Heart left ventricle (tissue), 13 donors: Measurements from ENCODE around the gene PTPRJ.

ENCODE experiments used
- CTCF ChIP-seq, 12 donors: fragments of 200-600 bp; sonication (generic) in 4 of 12; IDR thresholded peaks; one replicate each; pipeline versions ENCODE4 v1.5.0 to v1.8.0; 2018 to 2022; ENCODE audit warnings: antibody characterized with exemption in 12 of 12, mild to moderate bottlenecking in 5 of 12
- POLR2A ChIP-seq, 2 donors: fragments of 450-650 bp; IDR thresholded peaks; one replicate each; pipeline ENCODE4 v1.6.1; 2017; ENCODE audit warnings: antibody characterized with exemption in 2 of 2, mild to moderate bottlenecking in 2 of 2, moderate library complexity in 2 of 2
- donor health status: ischemic (EF 13 %, LVEDD 7.1; RV severe dilation, severe dysfunction).
- donor health status: DM: no; HTN: yes; CAD: no.
- donor health status: DM: no; HTN: no; CAD: no.
- donor health status: ischemic (EF 25% LVEDD 6.9; RV normal size, moderate dysfunction).
- donor health status: ischemic (EF 25% LVEDD 5.7; RV mildly dilated, moderate dysfunction).
- donor health status: ischemic (EF 35%, LVEDD 5.7; RV mildly dilated, moderate dysfunction).
- donor health status: nonischemic (EF 11% LVEDD 7.7; RV severe dilation, severe dysfunction).
- donor health status: DM: yes; HTN: yes; CAD: no.
- donor health status: PGD.
- donor health status: ischemic (EF 29% LVEDD 5.4; RV normal size, mild dysfunction).
- donor health status: nonischemic (EF 23%, LVEDD 6.1; RV moderate dilation, normal function).

- no peak for TF ChIP-seq POLR2A (IDR thresholded peaks at IDR 0.05)
- TF ChIP-seq CTCF (IDR thresholded peaks at IDR 0.05) = no peak
These were observed 24.1 kb downstream of the PTPRJ start for GRCh38 chr11:48004456-48004855.
